ENCODE data around the gene CRYM. TPM values are rescaled to one million over a fixed set of nuclear protein-coding genes. Genes with fewer than 3 reads are reported as not detected.
"Not testable (repeated sequence)": the region's sequence is repeated elsewhere in the genome, so short reads cannot be mapped to it uniquely, and the experiment has no call there.

CRYM gene
- total RNA-seq, 1 experiment from 2014 or later: not detected

GRCh38 chr16:21283521-21284289, 5.6 kb upstream of the CRYM start:
- in situ Hi-C loops (cut with HindIII; ENCODE audit: low sequenced_read_pairs): no loop called here
- DNase-seq (ENCODE audit: low spot score): peak; percentile 83

GRCh38 chr16:21281698-21282389, 3.8 kb upstream of the CRYM start:
- no peak for DNase-seq (ENCODE audit: low spot score)
- in situ Hi-C loops (cut with HindIII; ENCODE audit: low sequenced_read_pairs): no loop called here

GRCh38 chr16:21279501-21279900, 1.4 kb upstream of the CRYM start:
- in situ Hi-C loops (cut with HindIII; ENCODE audit: low sequenced_read_pairs): no loop called here
- peak; percentile 71 for DNase-seq (ENCODE audit: low spot score)

- peak; percentile 83 for DNase-seq (ENCODE audit: low spot score)
Measured at GRCh38 chr16:21277045-21277926, 804 bp downstream of the CRYM start.

GRCh38 chr16:21276090-21276489, 2.0 kb downstream of the CRYM start:
- peak; percentile 32 for DNase-seq (ENCODE audit: low spot score)
- in situ Hi-C loops (cut with HindIII; ENCODE audit: low sequenced_read_pairs): no loop called here

More at GRCh38 chr16:21277045-21277926, 804 bp downstream of the CRYM start:
- in situ Hi-C loops (cut with HindIII; ENCODE audit: low sequenced_read_pairs): no loop called here

- no peak for DNase-seq (ENCODE audit: low spot score)
- in situ Hi-C loops (cut with HindIII; ENCODE audit: low sequenced_read_pairs): no loop called here
Measured at GRCh38 chr16:21275529-21275928, 2.6 kb downstream of the CRYM start.

GRCh38 chr16:21274172-21274726, 3.8 kb downstream of the CRYM start:
- in situ Hi-C loops (cut with HindIII; ENCODE audit: low sequenced_read_pairs): no loop called here
- no peak for DNase-seq (ENCODE audit: low spot score)

- in situ Hi-C loops (cut with HindIII; ENCODE audit: low sequenced_read_pairs); DNase-seq (ENCODE audit: low spot score): not testable (repeated sequence)
Measured at GRCh38 chr16:21272763-21273162, 5.3 kb downstream of the CRYM start.

GRCh38 chr16:21272253-21272652, 5.8 kb downstream of the CRYM start:
- DNase-seq (ENCODE audit: low spot score): no peak
- in situ Hi-C loops (cut with HindIII; ENCODE audit: low sequenced_read_pairs): no loop called here

GRCh38 chr16:21268236-21268635, 9.9 kb downstream of the CRYM start:
- in situ Hi-C loops (cut with HindIII; ENCODE audit: low sequenced_read_pairs): no loop called here

GRCh38 chr16:21267298-21267697, 10.8 kb downstream of the CRYM start:
- DNase-seq (ENCODE audit: low spot score): no peak
- in situ Hi-C loops (cut with HindIII; ENCODE audit: low sequenced_read_pairs): no loop called here

More at GRCh38 chr16:21268236-21268635, 9.9 kb downstream of the CRYM start:
- no peak for DNase-seq (ENCODE audit: low spot score)

GRCh38 chr16:21265104-21265837, 12.8 kb downstream of the CRYM start:
- DNase-seq (ENCODE audit: low spot score): peak; percentile 77
- in situ Hi-C loops (cut with HindIII; ENCODE audit: low sequenced_read_pairs): no loop called here

GRCh38 chr16:21264571-21265036, 13.5 kb downstream of the CRYM start:
- DNase-seq (ENCODE audit: low spot score): peak; percentile 92
- in situ Hi-C loops (cut with HindIII; ENCODE audit: low sequenced_read_pairs): no loop called here

- DNase-seq (ENCODE audit: low spot score): no peak
- in situ Hi-C loops (cut with HindIII; ENCODE audit: low sequenced_read_pairs): no loop called here
Measured at GRCh38 chr16:21263640-21264570, 14.2 kb downstream of the CRYM start.

GRCh38 chr16:21262779-21263639, 15.1 kb downstream of the CRYM start:
- in situ Hi-C loops (cut with HindIII; ENCODE audit: low sequenced_read_pairs): no loop called here
- DNase-seq (ENCODE audit: low spot score): no peak

- peak; percentile 86 for DNase-seq (ENCODE audit: low spot score)
- in situ Hi-C loops (cut with HindIII; ENCODE audit: low sequenced_read_pairs): no loop called here
Measured at GRCh38 chr16:21260870-21261791, 17.0 kb downstream of the CRYM start.
